Motor neuron (in vitro differentiated cells): ENCODE results near the gene ALG12. TPM values are rescaled to one million over a fixed set of nuclear protein-coding genes. Genes with fewer than 3 reads are reported as not detected.

Experiments
- ATAC-seq, 8 experiments: fragments of 200-7000 bp; cut with Tn5 transposase; replicated peaks in 6 of 8; 2 replicates each; pipeline ENCODE4 v1.8.0; 2021; ENCODE audit warnings: mild to moderate bottlenecking in 8 of 8, moderate library complexity in 8 of 8
- H3K27ac ChIP-seq, 2 donors: fragments of 250-450 bp; sonication (Bioruptor Pico); 2 replicates each; pipeline ENCODE4 v1.9.0; 2021; ENCODE audit warnings: antibody characterized with exemption in 2 of 2, mild to moderate bottlenecking in 2 of 2, moderate library complexity in 1 of 2
- H3K4me1 ChIP-seq, 2 donors: fragments of 250-450 bp; sonication (Bioruptor Pico); replicated peaks in 1 of 2; 2 replicates each; pipeline ENCODE4 v1.6.1; 2021; ENCODE audit warnings: antibody characterized with exemption in 2 of 2, mild to moderate bottlenecking in 2 of 2, moderate library complexity in 1 of 2
- H3K4me3 ChIP-seq, 5 donors: fragments of 250-450 bp; sonication (Bioruptor Pico); 2 replicates each; pipeline ENCODE4 v1.9.0; 2021; ENCODE audit warnings: antibody characterized with exemption in 5 of 5, mild to moderate bottlenecking in 5 of 5, moderate library complexity in 4 of 5
- WGBS, 10 experiments: fragments of 450-650 bp; shearing (Covaris generic); methylation state at CpG; one replicate each; pipeline ENCODE4 v1.0.0; 2022; 5-methylcytosine and 5-hydroxymethylcytosine counted together
- in situ Hi-C, 9 experiments: fragments of 400-800 bp; cut with MboI; loops; one replicate each; pipeline ENCODE4 v1.15.0; 2021; ENCODE audit warnings: low sequenced_read_pairs in 9 of 9, low pct_unique_long_range_greater_than_20kb in 2 of 9; ENCODE audit not compliant: unreplicated experiment in 9 of 9
- total RNA-seq, 8 experiments: library from RNA; unstranded; fragments of 300-600 nt; gene quantifications; 2 replicates each; pipeline versions ENCODE4 v1.2.3 to v1.2.4, GENCODE V29; 2022

The ALG12 gene
- total RNA-seq, 8 experiments from 2014 or later, result 4.8 to 13.1 (median 9.7) TPM

DNA sequence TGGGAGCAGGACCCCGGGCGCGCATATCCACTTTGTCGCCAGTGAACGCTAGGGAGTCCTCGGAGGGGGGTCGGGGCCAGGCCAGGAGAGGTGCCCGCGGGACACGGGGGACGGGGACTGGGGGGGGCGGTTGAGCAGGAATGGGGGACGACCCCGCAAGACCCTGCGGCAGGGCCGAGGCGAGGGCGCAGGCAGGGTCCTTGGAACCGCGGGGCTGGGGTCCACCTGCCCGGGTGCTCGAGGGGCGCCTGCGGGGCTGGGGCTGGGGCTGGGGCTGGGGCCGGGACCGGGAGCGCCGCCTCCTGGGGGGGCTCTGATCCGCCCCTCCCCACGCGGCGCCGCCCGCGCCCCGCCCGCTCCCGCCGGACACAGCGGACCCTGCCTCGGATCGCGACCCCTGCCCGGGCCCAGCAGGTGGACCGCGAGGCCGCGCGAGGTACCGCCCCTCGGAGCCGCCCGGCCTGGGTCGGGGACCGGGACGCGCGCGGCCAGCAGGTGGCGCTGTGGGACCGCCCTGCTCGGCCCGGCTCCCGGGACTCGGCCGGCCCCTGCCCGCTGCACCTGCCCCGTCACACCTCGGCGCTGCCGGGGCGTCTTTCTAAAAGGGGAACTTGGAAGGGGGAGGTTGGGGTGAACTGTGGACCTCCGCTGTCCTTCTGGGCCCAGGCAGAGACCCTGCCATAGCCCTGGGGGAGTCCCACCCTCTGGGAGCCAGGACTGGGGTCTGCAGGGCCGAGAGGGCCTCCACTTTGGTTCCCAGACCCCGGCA lies 11.2 kb upstream of the ALG12 start:
- 60% methylated on average over 1 of the region's 75 CpGs; no CpG with 5 or more reads in 9 of the 10 experiments for WGBS, 10 experiments
- in situ Hi-C loops, result loop anchor here in 6 of 9 experiments (10.0 to 25.0 kb wide), 4 partner anchors 95 to 258 kb away; partner anchors contain the start of gene TRABD (in 2 of the 6)
- Histone ChIP-seq H3K27ac (no peak overlapping the region), H3K4me1 (peaks cover 20 to 27% of the 10 kb centered on the region in 2 donors), H3K4me3 (peak overlapping the region; percentile 18 to 35 (median 23))
- ATAC-seq, result peak; percentile 68 to 91 (median 73)

DNA sequence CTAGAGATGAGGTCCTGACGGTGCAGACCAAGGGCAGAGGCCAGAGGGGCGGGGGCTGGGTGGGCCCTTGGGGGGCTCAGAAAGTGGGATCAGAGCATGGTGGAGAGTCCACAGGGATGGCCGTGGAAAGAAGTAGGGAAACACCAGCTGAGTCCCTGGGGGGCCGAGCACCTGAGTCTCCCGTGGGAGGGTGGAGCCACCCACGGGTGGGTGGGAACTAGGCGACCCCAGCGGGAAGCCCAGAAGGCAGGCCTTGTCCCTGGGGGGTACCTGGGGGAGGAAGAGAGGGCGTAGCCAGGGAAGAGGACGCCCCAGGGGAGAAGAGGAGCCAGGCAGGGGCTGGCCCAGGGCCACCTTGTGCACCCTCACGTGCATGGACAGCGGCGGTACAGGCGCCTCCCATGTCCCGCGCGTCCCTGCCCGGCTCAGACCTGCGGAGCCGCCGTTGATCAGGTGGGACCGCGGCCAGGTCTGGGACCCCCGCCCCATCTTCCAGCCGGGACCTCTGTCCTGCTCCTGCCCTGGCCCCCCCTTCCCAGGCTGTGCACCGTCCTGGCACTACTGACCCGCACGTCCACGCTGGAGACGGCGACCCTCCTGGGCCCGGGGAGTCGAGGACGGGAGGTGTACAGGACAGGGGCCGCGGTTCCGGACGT lies 10.4 kb upstream of the ALG12 start:
- Histone ChIP-seq H3K4me3 (no peak overlapping the region), H3K27ac (no peak overlapping the region), H3K4me1 (peaks cover 18 to 20% of the 10 kb centered on the region in 2 donors)
- no peak for ATAC-seq
- WGBS, 10 experiments, result 100% methylated on average over 1 of the region's 38 CpGs; no CpG with 5 or more reads in 9 of the 10 experiments
- in situ Hi-C loops, result loop anchor here in 6 of 9 experiments (10.0 to 25.0 kb wide), 4 partner anchors 96 to 259 kb away; partner anchors contain the start of gene TRABD (in 2 of the 6)

DNA sequence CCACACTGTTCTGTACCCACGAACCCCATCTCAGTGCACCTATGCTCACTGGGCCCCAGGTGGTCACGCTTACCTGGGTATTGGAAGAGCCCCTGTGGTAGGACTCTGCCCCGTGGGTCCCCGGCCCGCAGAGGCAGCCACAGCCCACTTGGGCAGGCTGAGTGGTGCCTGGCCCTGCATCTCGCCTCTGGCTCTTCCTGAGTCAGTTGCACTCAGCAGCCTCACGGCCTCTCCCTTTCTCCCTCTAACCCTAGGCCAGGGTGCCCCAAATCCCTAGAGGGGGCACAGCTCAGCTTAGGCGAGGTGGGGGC lies 9.9 kb upstream of the ALG12 start:
- Histone ChIP-seq H3K4me3 (no peak overlapping the region), H3K27ac (no peak overlapping the region), H3K4me1 (peaks cover 12 to 15% of the 10 kb centered on the region in 2 donors)
- in situ Hi-C loops, result loop anchor here in 6 of 9 experiments (10.0 to 25.0 kb wide), 4 partner anchors 97 to 259 kb away; partner anchors contain the start of gene TRABD (in 2 of the 6)
- 100% methylated on average over 1 to 3 of the region's 8 CpGs; no CpG with 5 or more reads in 5 of the 10 experiments for WGBS, 10 experiments
- no peak for ATAC-seq

DNA sequence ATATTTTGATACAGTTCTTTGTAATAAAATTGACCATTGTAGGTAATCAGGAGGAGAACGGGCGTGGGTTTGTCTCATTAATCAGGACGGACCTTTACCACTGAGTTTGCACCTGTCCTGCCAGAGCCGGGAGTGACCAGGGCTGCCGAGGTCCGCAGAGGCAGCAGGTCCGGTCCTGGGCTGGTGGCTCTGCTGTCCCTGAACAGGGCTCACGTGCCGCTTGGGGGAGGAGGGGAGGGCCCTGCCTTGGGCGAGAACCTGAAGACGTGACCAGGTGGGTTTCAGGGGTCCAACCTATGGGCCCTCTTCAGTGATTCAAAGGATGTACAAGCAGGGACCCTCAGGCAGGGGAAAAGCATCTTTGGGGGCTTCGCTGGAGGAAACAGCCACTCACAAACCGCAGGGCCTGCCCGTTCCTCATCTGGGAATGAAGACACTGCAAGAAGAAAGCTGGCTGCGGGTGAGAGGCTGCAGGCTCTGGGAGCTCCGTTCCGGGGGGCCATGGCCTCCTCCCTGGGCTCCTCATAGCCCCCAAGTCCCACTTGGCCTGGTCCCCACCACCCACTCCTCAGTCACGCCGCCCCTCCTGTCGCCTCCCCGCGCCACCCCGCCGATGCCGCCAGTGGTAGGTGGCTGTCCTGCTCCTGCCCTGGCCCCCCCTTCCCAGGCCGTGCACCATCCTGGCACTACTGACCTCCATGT lies 9.4 kb upstream of the ALG12 start:
- Histone ChIP-seq H3K4me3 (no peak overlapping the region), H3K27ac (peak overlapping the region in 1 of 2 donors; percentile 69), H3K4me1 (peaks cover 11 to 15% of the 10 kb centered on the region in 2 donors)
- in situ Hi-C loops, result loop anchor here in 6 of 9 experiments (10.0 to 25.0 kb wide), 4 partner anchors 97 to 260 kb away; partner anchors contain the start of gene TRABD (in 2 of the 6)
- WGBS, 10 experiments, result 80 to 100% (median 91%) methylated on average over 1 to 12 of the region's 26 CpGs; no CpG with 5 or more reads in 2 of the 10 experiments
- ATAC-seq, result no peak

DNA sequence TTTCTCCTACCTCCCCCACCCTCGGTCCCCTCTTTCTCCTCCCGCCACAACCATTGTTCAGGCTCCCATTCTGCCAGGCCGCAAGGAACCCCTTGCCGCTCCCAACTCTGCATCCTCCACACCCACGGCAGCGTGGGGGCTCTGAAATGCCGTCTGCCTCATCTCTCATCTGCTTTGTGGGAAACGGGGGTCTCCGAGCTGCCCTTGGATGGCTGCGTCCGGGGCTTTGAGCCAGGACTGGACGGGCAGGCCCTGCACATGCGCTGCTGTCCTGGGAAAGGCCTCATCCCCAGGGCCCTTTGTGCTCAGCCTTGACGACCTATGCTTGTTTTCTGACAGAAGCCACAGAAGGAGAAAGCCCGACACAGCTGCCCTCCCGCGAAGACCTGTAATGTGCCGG lies 8.7 kb upstream of the ALG12 start:
- Histone ChIP-seq H3K4me1 (peaks cover 11 to 15% of the 10 kb centered on the region in 2 donors), H3K4me3 (no peak overlapping the region), H3K27ac (peak overlapping the region in 1 of 2 donors; percentile 69)
- in situ Hi-C loops, result loop anchor here in 6 of 9 experiments (10.0 to 25.0 kb wide), 4 partner anchors 98 to 260 kb away; partner anchors contain the start of gene TRABD (in 2 of the 6)
- WGBS, 10 experiments, result 20 to 92% (median 48%) methylated on average over 1 to 4 of the region's 18 CpGs; no CpG with 5 or more reads in 4 of the 10 experiments
- no peak for ATAC-seq

DNA sequence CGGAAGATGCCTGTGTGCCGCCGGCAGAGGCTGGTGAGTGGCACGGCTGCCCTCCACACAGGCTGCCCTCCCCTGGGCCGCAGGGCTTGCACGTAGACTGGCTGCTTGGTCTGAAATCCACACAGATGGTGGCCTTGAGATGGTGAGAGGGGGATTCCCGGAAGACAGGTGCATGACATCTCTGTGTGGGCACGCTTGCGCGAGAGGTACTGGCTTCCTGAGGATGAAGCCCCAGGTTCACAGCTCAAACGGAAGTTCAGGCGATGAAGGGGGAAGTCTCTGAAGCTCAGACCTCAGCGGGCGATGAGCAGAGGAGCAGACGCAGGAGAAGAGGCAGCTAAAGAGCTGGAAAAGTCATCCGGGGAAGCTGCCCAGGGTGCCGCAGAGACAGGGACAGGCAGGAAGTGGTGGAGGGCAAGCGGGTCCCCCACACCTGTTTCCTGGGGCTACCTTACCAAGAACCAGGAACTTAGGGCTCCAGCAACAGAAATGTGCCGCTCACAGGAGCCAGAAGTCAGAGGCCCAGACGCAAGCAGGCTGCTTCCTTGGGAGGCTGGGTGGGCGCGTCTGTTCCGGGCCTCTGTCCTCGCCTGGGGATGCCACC lies 7.4 kb upstream of the ALG12 start:
- H3K4me1 ChIP-seq, result peaks cover 11 to 12% of the 10 kb centered on the region in 2 donors
- no peak overlapping the region for H3K4me3 ChIP-seq
- H3K27ac ChIP-seq, result no peak overlapping the region
- 91 to 100% (median 96%) methylated on average over 3 to 10 of the region's 24 CpGs; no CpG with 5 or more reads in 4 of the 10 experiments for WGBS, 10 experiments
- no peak for ATAC-seq
- in situ Hi-C loops, result loop anchor here in 6 of 9 experiments (10.0 to 25.0 kb wide), 4 partner anchors 99 to 262 kb away; partner anchors contain the start of gene TRABD (in 2 of the 6)

DNA sequence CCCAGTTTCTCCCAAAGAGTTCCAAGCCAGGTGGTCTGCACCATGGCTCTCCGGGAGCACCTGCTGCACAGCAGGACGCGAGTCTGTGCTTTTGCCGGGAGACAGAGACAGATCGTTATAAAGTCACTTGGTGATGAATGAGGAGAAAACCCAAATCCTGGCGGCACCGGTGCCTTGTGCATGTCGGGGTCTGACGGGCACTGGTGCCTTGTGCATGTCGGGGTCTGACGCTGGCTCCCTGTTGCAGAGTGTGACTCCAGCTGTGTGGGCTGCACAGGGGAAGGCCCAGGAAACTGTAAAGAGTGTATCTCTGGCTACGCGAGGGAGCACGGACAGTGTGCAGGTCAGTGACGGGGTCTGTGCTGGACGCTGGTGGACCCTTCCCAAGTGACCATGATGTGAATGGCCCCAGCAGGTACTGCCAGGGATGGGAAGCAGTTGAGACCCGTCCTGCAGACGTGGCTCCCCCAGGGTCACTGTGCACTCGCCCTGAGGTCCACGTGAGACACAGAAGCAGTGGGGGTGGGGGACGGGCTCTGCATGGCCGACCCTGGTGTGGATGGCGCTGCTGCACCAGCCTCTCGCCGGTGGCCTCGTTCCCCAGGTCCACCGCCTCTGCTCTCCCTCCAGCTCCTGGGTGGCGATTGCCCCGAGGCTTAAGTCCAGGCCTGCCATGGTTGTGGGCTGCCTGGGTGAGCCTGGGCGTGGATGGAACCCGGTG lies 6.0 kb upstream of the ALG12 start:
- WGBS, 10 experiments, result 87 to 97% (median 91%) methylated on average over 3 to 12 of the region's 31 CpGs; no CpG with 5 or more reads in 5 of the 10 experiments
- Histone ChIP-seq H3K27ac (no peak overlapping the region), H3K4me1 (peaks cover 10% of the 10 kb centered on the region in 2 donors), H3K4me3 (no peak overlapping the region)
- ATAC-seq, result no peak
- in situ Hi-C loops, result loop anchor here in 3 of 9 experiments (10.0 to 25.0 kb wide), 3 partner anchors 101 to 137 kb away; no protein-coding TSS in a partner anchor

DNA sequence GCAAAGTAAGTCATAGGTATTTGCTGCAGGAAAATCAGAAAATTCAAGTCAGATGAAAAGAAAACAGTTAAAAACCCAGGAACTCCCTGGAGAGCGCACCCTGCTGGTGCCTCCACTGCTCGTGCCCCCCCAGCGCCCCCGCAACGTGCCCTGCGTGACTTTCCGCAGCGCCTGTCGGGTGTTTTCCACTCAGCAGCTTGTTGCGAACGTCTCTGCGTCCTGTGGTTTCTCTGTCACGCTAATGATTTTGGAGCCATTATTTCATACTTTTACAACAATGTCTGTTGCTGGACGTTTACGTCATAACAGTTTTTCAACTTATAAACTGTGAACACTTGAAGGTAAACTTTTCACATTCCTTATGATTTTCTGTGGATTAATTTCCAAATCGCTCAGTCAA lies 5.2 kb upstream of the ALG12 start:
- WGBS, 10 experiments, result 57 to 100% (median 87%) methylated on average over 2 to 11 of the region's 16 CpGs; no CpG with 5 or more reads in 1 of the 10 experiments
- no peak for ATAC-seq
- no peak overlapping the region for H3K4me3 ChIP-seq
- in situ Hi-C loops, result loop anchor here in 3 of 9 experiments (10.0 to 25.0 kb wide), 3 partner anchors 101 to 136 kb away; no protein-coding TSS in a partner anchor
- H3K4me1 ChIP-seq, result peaks cover 12 to 14% of the 10 kb centered on the region in 2 donors
- H3K27ac ChIP-seq, result no peak overlapping the region

DNA sequence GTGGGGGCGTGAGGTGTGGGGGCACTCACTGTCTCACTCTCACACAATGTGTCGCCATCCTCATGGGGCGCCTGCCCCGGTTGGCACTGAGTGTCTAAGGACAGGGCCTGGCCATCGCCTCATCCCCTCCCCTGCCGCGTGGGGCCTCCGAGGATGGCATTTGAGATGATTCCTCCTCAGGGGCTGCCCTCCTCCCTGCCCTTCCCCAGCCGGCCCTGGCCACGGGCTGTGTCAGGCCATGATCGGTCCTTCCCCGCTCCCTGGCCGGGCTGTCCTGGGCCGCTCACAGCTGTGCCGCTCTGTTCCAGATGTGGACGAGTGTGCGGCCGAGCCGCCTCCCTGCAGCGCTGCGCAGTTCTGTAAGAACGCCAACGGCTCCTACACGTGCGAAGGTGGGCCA lies 4.7 kb upstream of the ALG12 start:
- H3K4me1 ChIP-seq, result peaks cover 12 to 14% of the 10 kb centered on the region in 2 donors
- no peak for ATAC-seq
- WGBS, 10 experiments, result 89% methylated on average over 5 of the region's 25 CpGs; no CpG with 5 or more reads in 9 of the 10 experiments
- no peak overlapping the region for H3K4me3 ChIP-seq
- no peak overlapping the region for H3K27ac ChIP-seq
- in situ Hi-C loops, result loop anchor here in 3 of 9 experiments (10.0 to 25.0 kb wide), 3 partner anchors 102 to 136 kb away; no protein-coding TSS in a partner anchor

DNA sequence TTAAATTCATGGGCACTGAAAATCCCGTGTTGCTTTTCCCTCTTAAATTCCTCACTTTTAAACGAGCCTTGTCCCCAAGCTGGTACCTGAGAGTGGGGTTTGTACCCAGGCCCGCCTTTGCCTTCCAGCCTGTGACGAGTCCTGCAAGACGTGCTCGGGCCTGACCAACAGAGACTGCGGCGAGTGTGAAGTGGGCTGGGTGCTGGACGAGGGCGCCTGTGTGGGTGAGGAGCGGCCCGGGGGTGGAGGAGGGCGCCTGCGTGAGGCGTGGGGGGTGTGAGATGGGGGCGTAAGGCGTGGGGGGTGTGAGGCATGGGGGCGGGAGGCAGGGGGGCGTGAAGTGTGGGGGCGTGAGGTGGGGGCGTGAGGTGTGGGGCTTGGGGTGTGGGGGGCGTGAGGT lies 4.2 kb upstream of the ALG12 start:
- no peak overlapping the region for H3K4me3 ChIP-seq
- 43 to 60% (median 60%) methylated on average over 1 of the region's 22 CpGs; no CpG with 5 or more reads in 7 of the 10 experiments for WGBS, 10 experiments
- H3K4me1 ChIP-seq, result peaks cover 12 to 14% of the 10 kb centered on the region in 2 donors
- in situ Hi-C loops, result loop anchor here in 3 of 9 experiments (10.0 to 25.0 kb wide), 3 partner anchors 102 to 135 kb away; no protein-coding TSS in a partner anchor
- ATAC-seq, result no peak
- H3K27ac ChIP-seq, result no peak overlapping the region

DNA sequence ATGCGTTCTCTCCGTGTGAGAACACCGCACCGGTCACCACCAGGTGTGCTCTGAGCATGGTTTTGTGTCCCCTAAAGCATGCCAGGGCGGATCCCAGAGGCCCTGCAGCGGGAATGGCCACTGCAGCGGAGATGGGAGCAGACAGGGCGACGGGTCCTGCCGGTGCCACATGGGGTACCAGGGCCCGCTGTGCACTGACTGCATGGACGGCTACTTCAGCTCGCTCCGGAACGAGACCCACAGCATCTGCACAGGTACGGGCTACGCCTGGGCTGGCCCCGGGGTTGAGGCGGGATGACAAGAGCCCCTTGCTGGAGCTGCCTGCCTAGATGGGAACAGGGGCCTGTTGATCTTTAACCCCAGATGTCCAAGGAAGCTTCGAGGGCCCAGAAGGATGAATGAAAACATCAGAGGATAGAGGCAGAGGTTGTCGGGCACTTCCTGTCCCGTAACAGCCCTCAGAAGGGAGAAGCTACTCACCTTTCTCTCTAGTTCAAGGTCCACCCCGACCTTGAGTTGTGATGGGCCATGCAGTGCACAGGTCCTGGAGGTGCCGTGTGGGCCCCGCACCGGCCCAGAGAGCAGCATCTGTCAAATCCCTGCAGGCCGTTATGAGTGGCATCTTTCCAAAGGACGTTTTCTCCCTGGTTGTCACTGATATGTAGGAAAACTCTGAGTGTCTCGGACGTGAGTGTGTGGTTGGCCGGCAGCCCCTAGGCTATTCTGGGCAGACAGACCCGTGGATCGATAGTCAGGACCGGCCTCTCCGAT lies 3.5 kb upstream of the ALG12 start:
- WGBS, 10 experiments, result 80 to 100% (median 82%) methylated on average over 1 to 14 of the region's 35 CpGs; no CpG with 5 or more reads in 4 of the 10 experiments
- in situ Hi-C loops, result loop anchor here in 3 of 9 experiments (10.0 to 25.0 kb wide), 3 partner anchors 103 to 134 kb away; no protein-coding TSS in a partner anchor
- no peak for ATAC-seq
- Histone ChIP-seq H3K4me3 (no peak overlapping the region), H3K4me1 (peaks cover 10 to 12% of the 10 kb centered on the region in 2 donors), H3K27ac (no peak overlapping the region)
